GM23338 (cell line): ENCODE results near the gene HSPA12B. TPM values are rescaled to one million over a fixed set of nuclear protein-coding genes. Genes with fewer than 3 reads are reported as not detected.

Experiments
- ATAC-seq: fragments of 200-7000 bp; cut with Tn5 transposase; 3 replicates; pipeline ENCODE4 v1.9.1; 2020
- DNase-seq: peaks from one replicate; pipeline ENCODE4 v3.0.0-alpha.2; 2015; ENCODE audit warnings: low spot score
- H2AFZ ChIP-seq: fragments of 200-600 bp; sonication (generic); 2 replicates; pipeline ENCODE4 v1.8.0; 2016; ENCODE audit warnings: antibody characterized with exemption, mild to moderate bottlenecking, moderate library complexity
- H3F3A ChIP-seq: fragments of 200-600 bp; sonication (generic); replicated peaks from 2 replicates; pipeline ENCODE4 v1.8.0; 2017; ENCODE audit warnings: antibody characterized with exemption, mixed run types, low read depth
- H3K27ac ChIP-seq: fragments of 200-600 bp; sonication (generic); 2 replicates; pipeline ENCODE4 v1.6.1; 2016; ENCODE audit warnings: low read depth
- H3K27me3 ChIP-seq: fragments of 200-600 bp; sonication (generic); 2 replicates; pipeline ENCODE4 v1.8.0; 2016; ENCODE audit warnings: mild to moderate bottlenecking, mixed run types, moderate library complexity; ENCODE audit not compliant: insufficient read depth
- H3K36me3 ChIP-seq: fragments of 200-600 bp; sonication (generic); 2 replicates; pipeline ENCODE4 v1.8.0; 2016; ENCODE audit warnings: mild to moderate bottlenecking; ENCODE audit not compliant: insufficient read depth
- H3K4me1 ChIP-seq: fragments of 200-600 bp; sonication (generic); 2 replicates; pipeline ENCODE4 v1.8.0; 2016; ENCODE audit warnings: mild to moderate bottlenecking, moderate library complexity; ENCODE audit not compliant: insufficient read depth
- H3K4me2 ChIP-seq: fragments of 200-600 bp; sonication (generic); 2 replicates; pipeline ENCODE4 v1.7.1; 2017; ENCODE audit warnings: mixed run types
- H3K4me3 ChIP-seq: fragments of 200-600 bp; sonication (generic); 2 replicates; pipeline ENCODE4 v1.6.1; 2016; ENCODE audit warnings: mixed run types
- H3K79me2 ChIP-seq: fragments of 200-600 bp; sonication (generic); replicated peaks from 2 replicates; pipeline ENCODE4 v1.8.0; 2017; ENCODE audit warnings: mild to moderate bottlenecking; ENCODE audit not compliant: insufficient read depth
- H3K9me2 ChIP-seq: fragments of 200-600 bp; sonication (generic); 2 replicates; pipeline ENCODE4 v1.8.0; 2017; ENCODE audit not compliant: insufficient read depth
- H4K20me1 ChIP-seq: fragments of 200-600 bp; sonication (generic); replicated peaks from 2 replicates; pipeline ENCODE4 v1.8.0; 2017; ENCODE audit warnings: mild to moderate bottlenecking; ENCODE audit not compliant: insufficient read depth
- H3K27ac Mint-ChIP-seq: 2 replicates; pipeline ENCODE4 v1.8.0; 2020; ENCODE audit warnings: inconsistent platforms, mild to moderate bottlenecking, moderate library complexity, mixed read lengths
- H3K27me3 Mint-ChIP-seq: 3 replicates; pipeline ENCODE4 v1.8.0; 2022; ENCODE audit warnings: low read depth, mild to moderate bottlenecking, moderate library complexity, mixed read lengths, inconsistent platforms; ENCODE audit not compliant: insufficient read depth, poor library complexity
- H3K36me3 Mint-ChIP-seq: 3 replicates; pipeline ENCODE4 v1.8.0; 2021; ENCODE audit warnings: low read depth, mild to moderate bottlenecking, inconsistent platforms, moderate library complexity, mixed read lengths
- H3K4me1 Mint-ChIP-seq: 3 replicates; pipeline ENCODE4 v1.8.0; 2020; ENCODE audit warnings: mild to moderate bottlenecking, inconsistent platforms, mixed read lengths
- H3K4me3 Mint-ChIP-seq: 3 replicates; pipeline ENCODE4 v1.8.0; 2021; ENCODE audit warnings: moderate library complexity, mild to moderate bottlenecking, inconsistent platforms, mixed read lengths
- H3K9me3 Mint-ChIP-seq: 3 replicates; pipeline ENCODE4 v1.8.0; 2020; ENCODE audit warnings: moderate library complexity, mild to moderate bottlenecking, inconsistent platforms, mixed read lengths
- STAT1 ChIP-seq: IDR thresholded peaks from one replicate; pipeline ENCODE4 v1.6.1; 2016; ENCODE audit warnings: antibody characterized with exemption; ENCODE audit not compliant: unreplicated experiment
- ZNF114 ChIP-seq: fragments of 250-450 bp; sonication (Bioruptor Pico); IDR thresholded peaks from 2 replicates; pipeline ENCODE4 v1.5.0; 2020; ENCODE audit warnings: mild to moderate bottlenecking, moderate library complexity
- ZNF462 ChIP-seq: fragments of 250-450 bp; sonication (Bioruptor Pico); IDR thresholded peaks from 2 replicates; pipeline ENCODE4 v1.5.0; 2020; ENCODE audit warnings: mild to moderate bottlenecking, moderate library complexity
- polyA plus RNA-seq: library from polyadenylated mRNA; unstranded; fragments of >200 nt; fragmentation: Nextera tagmentation; extraction: Ambion mirVana; gene quantifications from 2 replicates; pipeline ENCODE4 v1.2.1, GENCODE V29; 2016
- total RNA-seq: library from RNA; depleted of rRNA; stranded (reverse); fragments of >200 nt; shearing (Covaris generic); gene quantifications from 2 replicates; pipeline ENCODE4 v1.2.3, GENCODE V29; 2014
- TF ChIP-seq, protein P1 (sequence below), 2 experiments: fragments of 200-600 bp in 1 of 2; sonication (generic) in 1 of 2; conservative IDR thresholded peaks; 2 replicates each; pipeline versions ENCODE4 v1.5.1 to v1.6.1; 2016 to 2017; ENCODE audit warnings: antibody characterized with exemption in 2 of 2, low read depth in 2 of 2, mild to moderate bottlenecking in 2 of 2, moderate library complexity in 1 of 2
- TF ChIP-seq, protein P2 (sequence below): IDR thresholded peaks from one replicate; pipeline ENCODE4 v1.6.1; 2018; ENCODE audit warnings: antibody characterized with exemption; ENCODE audit not compliant: unreplicated experiment

HSPA12B gene
- total and polyA plus RNA-seq, 2 experiments from 2014 or later, result 2.8 to 6.5 TPM

GRCh38 chr20:3783511-3784195 lies 51.2 kb downstream of the HSPA12B start (continued):
- TF ChIP-seq ZNF462 (CRISPR knock-in tag), result no peak
- TF ChIP-seq STAT1, result no peak

- no peaks in the 10 kb centered on the region for H3K36me3 ChIP-seq
- H4K20me1 ChIP-seq, result peaks cover 25% of the 10 kb centered on the region
- peaks cover 45% of the 10 kb centered on the region for H3K27me3 ChIP-seq
- TF ChIP-seq, protein P1, sequence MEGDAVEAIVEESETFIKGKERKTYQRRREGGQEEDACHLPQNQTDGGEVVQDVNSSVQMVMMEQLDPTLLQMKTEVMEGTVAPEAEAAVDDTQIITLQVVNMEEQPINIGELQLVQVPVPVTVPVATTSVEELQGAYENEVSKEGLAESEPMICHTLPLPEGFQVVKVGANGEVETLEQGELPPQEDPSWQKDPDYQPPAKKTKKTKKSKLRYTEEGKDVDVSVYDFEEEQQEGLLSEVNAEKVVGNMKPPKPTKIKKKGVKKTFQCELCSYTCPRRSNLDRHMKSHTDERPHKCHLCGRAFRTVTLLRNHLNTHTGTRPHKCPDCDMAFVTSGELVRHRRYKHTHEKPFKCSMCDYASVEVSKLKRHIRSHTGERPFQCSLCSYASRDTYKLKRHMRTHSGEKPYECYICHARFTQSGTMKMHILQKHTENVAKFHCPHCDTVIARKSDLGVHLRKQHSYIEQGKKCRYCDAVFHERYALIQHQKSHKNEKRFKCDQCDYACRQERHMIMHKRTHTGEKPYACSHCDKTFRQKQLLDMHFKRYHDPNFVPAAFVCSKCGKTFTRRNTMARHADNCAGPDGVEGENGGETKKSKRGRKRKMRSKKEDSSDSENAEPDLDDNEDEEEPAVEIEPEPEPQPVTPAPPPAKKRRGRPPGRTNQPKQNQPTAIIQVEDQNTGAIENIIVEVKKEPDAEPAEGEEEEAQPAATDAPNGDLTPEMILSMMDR (conservative IDR thresholded peaks at IDR 0.05; ENCODE audit: low read depth in 2 of 2), result no peak
- TF ChIP-seq, protein P2, sequence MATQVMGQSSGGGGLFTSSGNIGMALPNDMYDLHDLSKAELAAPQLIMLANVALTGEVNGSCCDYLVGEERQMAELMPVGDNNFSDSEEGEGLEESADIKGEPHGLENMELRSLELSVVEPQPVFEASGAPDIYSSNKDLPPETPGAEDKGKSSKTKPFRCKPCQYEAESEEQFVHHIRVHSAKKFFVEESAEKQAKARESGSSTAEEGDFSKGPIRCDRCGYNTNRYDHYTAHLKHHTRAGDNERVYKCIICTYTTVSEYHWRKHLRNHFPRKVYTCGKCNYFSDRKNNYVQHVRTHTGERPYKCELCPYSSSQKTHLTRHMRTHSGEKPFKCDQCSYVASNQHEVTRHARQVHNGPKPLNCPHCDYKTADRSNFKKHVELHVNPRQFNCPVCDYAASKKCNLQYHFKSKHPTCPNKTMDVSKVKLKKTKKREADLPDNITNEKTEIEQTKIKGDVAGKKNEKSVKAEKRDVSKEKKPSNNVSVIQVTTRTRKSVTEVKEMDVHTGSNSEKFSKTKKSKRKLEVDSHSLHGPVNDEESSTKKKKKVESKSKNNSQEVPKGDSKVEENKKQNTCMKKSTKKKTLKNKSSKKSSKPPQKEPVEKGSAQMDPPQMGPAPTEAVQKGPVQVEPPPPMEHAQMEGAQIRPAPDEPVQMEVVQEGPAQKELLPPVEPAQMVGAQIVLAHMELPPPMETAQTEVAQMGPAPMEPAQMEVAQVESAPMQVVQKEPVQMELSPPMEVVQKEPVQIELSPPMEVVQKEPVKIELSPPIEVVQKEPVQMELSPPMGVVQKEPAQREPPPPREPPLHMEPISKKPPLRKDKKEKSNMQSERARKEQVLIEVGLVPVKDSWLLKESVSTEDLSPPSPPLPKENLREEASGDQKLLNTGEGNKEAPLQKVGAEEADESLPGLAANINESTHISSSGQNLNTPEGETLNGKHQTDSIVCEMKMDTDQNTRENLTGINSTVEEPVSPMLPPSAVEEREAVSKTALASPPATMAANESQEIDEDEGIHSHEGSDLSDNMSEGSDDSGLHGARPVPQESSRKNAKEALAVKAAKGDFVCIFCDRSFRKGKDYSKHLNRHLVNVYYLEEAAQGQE, result peak; percentile 21
- TF ChIP-seq ZNF114 (CRISPR knock-in tag), result no peak
- H3K9me2 ChIP-seq, result no peaks in the 10 kb centered on the region
- H3K9me3 Mint-ChIP-seq, result no peaks in the 10 kb centered on the region
- peaks cover 7% of the 10 kb centered on the region; the same call in 1 of the 2 replicates for H3K4me1 ChIP-seq
- peaks cover 18% of the 10 kb centered on the region for H3K27me3 Mint-ChIP-seq
- no peak overlapping the region for H3K4me3 ChIP-seq
- H3K36me3 Mint-ChIP-seq, result peaks cover 6% of the 10 kb centered on the region
- no peak overlapping the region for H3K27ac ChIP-seq
- H3K4me3 Mint-ChIP-seq, result peak overlapping the region; percentile 39; the same call in 1 of the 3 replicates
- no peaks in the 10 kb centered on the region; the same call in 1 of the 2 replicates for H3K79me2 ChIP-seq
- H3F3A ChIP-seq, result peaks cover 7% of the 10 kb centered on the region; the same call in 1 of the 2 replicates
- ATAC-seq (no peak), DNase-seq (no peak)
- peaks cover 27% of the 10 kb centered on the region for H3K4me1 Mint-ChIP-seq
- no peak overlapping the region for H2AFZ ChIP-seq
- H3K27ac Mint-ChIP-seq, result no peak overlapping the region
- H3K4me2 ChIP-seq, result no peak overlapping the region
These were observed 51.9 kb downstream of the HSPA12B start for GRCh38 chr20:3784216-3784853.
